GM18517 (cell line): ENCODE measurements around the gene PRR5.

ENCODE experiments used
- ATAC-seq: cut with Tn5 transposase; IDR thresholded peaks from one replicate; pipeline ENCODE4 v1.9.1; 2021; ENCODE audit warnings: mild to moderate bottlenecking, moderate library complexity; ENCODE audit not compliant: unreplicated experiment

Gene PRR5

GRCh38 chr22:44782363-44782963 is 80.5 kb downstream of the PRR5 start:
- ATAC-seq: no peak

GRCh38 chr22:44783091-44783490 is 81.1 kb downstream of the PRR5 start:
- no peak for ATAC-seq

GRCh38 chr22:44783581-44783980 is 81.6 kb downstream of the PRR5 start:
- no peak for ATAC-seq

- no peak for ATAC-seq
These were observed 84.1 kb downstream of the PRR5 start for GRCh38 chr22:44786136-44786535.

GRCh38 chr22:44786610-44787009 is 84.6 kb downstream of the PRR5 start:
- ATAC-seq: no peak
